TTC549 (cell line): Measurements from ENCODE around the gene CDYL.

ENCODE experiments used
- FAIRE-seq: peaks from 2 replicates; lab custom pipeline; 2012; peaks lifted over from hg19 to GRCh38; lab: Jason Lieb, UNC

CDYL gene

GRCh38 chr6:4937414-4937813, 161.2 kb downstream of the CDYL start:
- FAIRE-seq: no peak

- FAIRE-seq: no peak
Measured at GRCh38 chr6:4939241-4939640, 163.0 kb downstream of the CDYL start.

GRCh38 chr6:4940416-4940815, 164.2 kb downstream of the CDYL start:
- no peak for FAIRE-seq

- no peak for FAIRE-seq
Measured at GRCh38 chr6:4941782-4942672, 165.8 kb downstream of the CDYL start.

- no peak for FAIRE-seq
Measured at GRCh38 chr6:4942673-4943009, 166.4 kb downstream of the CDYL start.

- FAIRE-seq: no peak
Measured at GRCh38 chr6:4943716-4944115, 167.5 kb downstream of the CDYL start.

GRCh38 chr6:4944325-4944724, 168.1 kb downstream of the CDYL start:
- no peak for FAIRE-seq

- no peak for FAIRE-seq
Measured at GRCh38 chr6:4946521-4946920, 170.3 kb downstream of the CDYL start.

- FAIRE-seq: no peak
Measured at GRCh38 chr6:4947716-4948115, 171.5 kb downstream of the CDYL start.

- FAIRE-seq: no peak
Measured at GRCh38 chr6:4948781-4949450, 172.7 kb downstream of the CDYL start.

GRCh38 chr6:4950076-4950475, 173.9 kb downstream of the CDYL start:
- no peak for FAIRE-seq

GRCh38 chr6:4950836-4951533, 174.8 kb downstream of the CDYL start:
- FAIRE-seq: no peak

- FAIRE-seq: no peak
Measured at GRCh38 chr6:4953440-4953839, 177.2 kb downstream of the CDYL start.

- no peak for FAIRE-seq
Measured at GRCh38 chr6:4956625-4957024, 180.4 kb downstream of the CDYL start.

GRCh38 chr6:4957521-4958231, 181.5 kb downstream of the CDYL start:
- FAIRE-seq: no peak

- FAIRE-seq: no peak
Measured at GRCh38 chr6:4958624-4959023, 182.4 kb downstream of the CDYL start.

GRCh38 chr6:4961322-4962168, 185.3 kb downstream of the CDYL start:
- FAIRE-seq: no peak

- no peak for FAIRE-seq
Measured at GRCh38 chr6:4962905-4963304, 186.7 kb downstream of the CDYL start.

GRCh38 chr6:4964675-4965561, 188.7 kb downstream of the CDYL start:
- FAIRE-seq: no peak

- FAIRE-seq: no peak
Measured at GRCh38 chr6:4965562-4966389, 189.6 kb downstream of the CDYL start.
